ENCODE results near the gene SPATA2.

SPATA2 gene

GRCh38 chr20:49889001-49889934 lies 26.1 kb downstream of the SPATA2 start:
- in situ Hi-C loops (cut with MboI; ENCODE audit: low pct_unique_long_range_greater_than_20kb, low sequenced_read_pairs) = loop anchor here (25.0 kb wide), 1 partner anchor 552 kb away; no protein-coding TSS in a partner anchor

GRCh38 chr20:49888212-49889000 lies 26.9 kb downstream of the SPATA2 start:
- DNase-seq = peak; percentile 79
- in situ Hi-C loops (cut with MboI; ENCODE audit: low pct_unique_long_range_greater_than_20kb, low sequenced_read_pairs) = loop anchor here (25.0 kb wide), 1 partner anchor 551 kb away; no protein-coding TSS in a partner anchor

More at GRCh38 chr20:49889001-49889934, 26.1 kb downstream of the SPATA2 start:
- DNase-seq = no peak

- in situ Hi-C loops (cut with MboI; ENCODE audit: low pct_unique_long_range_greater_than_20kb, low sequenced_read_pairs) = loop anchor here (25.0 kb wide), 1 partner anchor 550 kb away; no protein-coding TSS in a partner anchor
- no peak for DNase-seq
These were observed 27.8 kb downstream of the SPATA2 start for GRCh38 chr20:49887251-49888211.

GRCh38 chr20:49886571-49887213 lies 28.6 kb downstream of the SPATA2 start:
- in situ Hi-C loops (cut with MboI; ENCODE audit: low pct_unique_long_range_greater_than_20kb, low sequenced_read_pairs) = loop anchor here (25.0 kb wide), 1 partner anchor 549 kb away; no protein-coding TSS in a partner anchor

GRCh38 chr20:49885558-49886332 lies 29.6 kb downstream of the SPATA2 start:
- DNase-seq = no peak

More at GRCh38 chr20:49886571-49887213, 28.6 kb downstream of the SPATA2 start:
- DNase-seq = no peak

GRCh38 chr20:49883246-49883802 lies 32.0 kb downstream of the SPATA2 start:
- DNase-seq = no peak
- in situ Hi-C loops (cut with MboI; ENCODE audit: low pct_unique_long_range_greater_than_20kb, low sequenced_read_pairs) = loop anchor here (25.0 kb wide), 1 partner anchor 546 kb away; no protein-coding TSS in a partner anchor

More at GRCh38 chr20:49885558-49886332, 29.6 kb downstream of the SPATA2 start:
- in situ Hi-C loops (cut with MboI; ENCODE audit: low pct_unique_long_range_greater_than_20kb, low sequenced_read_pairs) = loop anchor here (25.0 kb wide), 1 partner anchor 548 kb away; no protein-coding TSS in a partner anchor

GRCh38 chr20:49882171-49882970 lies 33.0 kb downstream of the SPATA2 start:
- in situ Hi-C loops (cut with MboI; ENCODE audit: low pct_unique_long_range_greater_than_20kb, low sequenced_read_pairs) = loop anchor here (25.0 kb wide), 1 partner anchor 545 kb away; no protein-coding TSS in a partner anchor
- DNase-seq = no peak

- no peak for DNase-seq
- in situ Hi-C loops (cut with MboI; ENCODE audit: low pct_unique_long_range_greater_than_20kb, low sequenced_read_pairs) = loop anchor here (25.0 kb wide), 1 partner anchor 544 kb away; no protein-coding TSS in a partner anchor
These were observed 34.4 kb downstream of the SPATA2 start for GRCh38 chr20:49880724-49881445.

GRCh38 chr20:49880177-49880576 lies 35.2 kb downstream of the SPATA2 start:
- no peak for DNase-seq
- in situ Hi-C loops (cut with MboI; ENCODE audit: low pct_unique_long_range_greater_than_20kb, low sequenced_read_pairs) = loop anchor here (25.0 kb wide), 1 partner anchor 543 kb away; no protein-coding TSS in a partner anchor

GRCh38 chr20:49878977-49879376 lies 36.4 kb downstream of the SPATA2 start:
- DNase-seq = no peak
- in situ Hi-C loops (cut with MboI; ENCODE audit: low pct_unique_long_range_greater_than_20kb, low sequenced_read_pairs) = loop anchor here (25.0 kb wide), 1 partner anchor 542 kb away; no protein-coding TSS in a partner anchor

GRCh38 chr20:49877386-49877921 lies 37.9 kb downstream of the SPATA2 start:
- in situ Hi-C loops (cut with MboI; ENCODE audit: low pct_unique_long_range_greater_than_20kb, low sequenced_read_pairs) = loop anchor here (25.0 kb wide), 1 partner anchor 540 kb away; no protein-coding TSS in a partner anchor
- DNase-seq = no peak

- DNase-seq = no peak
- in situ Hi-C loops (cut with MboI; ENCODE audit: low pct_unique_long_range_greater_than_20kb, low sequenced_read_pairs) = loop anchor here (25.0 kb wide), 2 partner anchors 262 to 537 kb away; no protein-coding TSS in a partner anchor
These were observed 40.6 kb downstream of the SPATA2 start for GRCh38 chr20:49874696-49875095.

GRCh38 chr20:49872056-49872455 lies 43.3 kb downstream of the SPATA2 start:
- in situ Hi-C loops (cut with MboI; ENCODE audit: low pct_unique_long_range_greater_than_20kb, low sequenced_read_pairs) = loop anchor here (25.0 kb wide), 1 partner anchor 260 kb away; no protein-coding TSS in a partner anchor
- DNase-seq = no peak

- in situ Hi-C loops (cut with MboI; ENCODE audit: low pct_unique_long_range_greater_than_20kb, low sequenced_read_pairs) = loop anchor here (25.0 kb wide), 1 partner anchor 259 kb away; no protein-coding TSS in a partner anchor
- no peak for DNase-seq
These were observed 43.9 kb downstream of the SPATA2 start for GRCh38 chr20:49871391-49871948.
